Left lung (tissue), 10 donors: Measurements from ENCODE around the gene ZNF169. TPM values are rescaled to one million over a fixed set of nuclear protein-coding genes. Genes with fewer than 3 reads are reported as not detected.
"Not testable (repeated sequence)": the region's sequence is repeated elsewhere in the genome, so short reads cannot be mapped to it uniquely, and the experiment has no call there.

ENCODE experiments used
- ATAC-seq: fragments of 200-7000 bp; cut with Tn5 transposase; one replicate; pipeline ENCODE4 v1.9.1; 2020; ENCODE audit warnings: moderate library complexity
- DNase-seq, 4 donors: peaks; one replicate each; pipeline ENCODE4 v3.0.0-alpha.2; 2013 to 2020
- H3K27ac ChIP-seq, 2 donors: fragments of 200-600 bp; sonication (generic) in 1 of 2; one replicate each; pipeline versions ENCODE4 v1.5.0 to v1.8.0; 2020 to 2021
- H3K27me3 ChIP-seq, 2 donors: fragments of 200-600 bp; sonication (generic) in 1 of 2; one replicate each; pipeline versions ENCODE4 v1.5.0 to v1.8.0; 2020 to 2021
- H3K36me3 ChIP-seq, 2 donors: fragments of 200-600 bp; sonication (generic) in 1 of 2; one replicate each; pipeline versions ENCODE4 v1.5.0 to v1.8.0; 2020 to 2021
- H3K4me1 ChIP-seq, 2 donors: fragments of 200-600 bp; one replicate each; pipeline ENCODE4 v1.8.0; 2021
- H3K4me3 ChIP-seq, 2 donors: fragments of 200-600 bp; sonication (generic) in 1 of 2; one replicate each; pipeline versions ENCODE4 v1.5.0 to v1.8.0; 2020 to 2021; ENCODE audit warnings: mild to moderate bottlenecking in 1 of 2
- H3K9me3 ChIP-seq, 2 donors: fragments of 200-600 bp; sonication (generic) in 1 of 2; one replicate each; pipeline versions ENCODE4 v1.5.0 to v1.8.0; 2020 to 2021
- intact Hi-C, 2 donors: fragments of 100-400 bp; cut with DNase I; formaldehyde crosslinking; loops; one replicate each; pipeline versions ENCODE4 v1.11.2 to v1.14.2; 2022
- polyA plus RNA-seq, 6 donors: library from polyadenylated mRNA; unstranded; fragments of 120-200 nt; gene quantifications; one replicate each; pipeline ENCODE4 v1.2.1, GENCODE V29; 2013; ENCODE audit not compliant: insufficient read length in 6 of 6
- total RNA-seq, 2 donors: library from RNA; stranded (reverse); fragmentation: NEBNext Ultra II Directional; extraction: Animal tissue kit (Norgen Biotek cat#: 25700); gene quantifications; one replicate each; pipeline ENCODE4 v1.2.1, GENCODE V29; 2021
- TF ChIP-seq, protein P1 (sequence below), 2 donors: fragments of 200-600 bp; sonication (generic) in 1 of 2; IDR thresholded peaks; one replicate each; pipeline versions ENCODE4 v1.5.0 to v1.8.0; 2021; ENCODE audit warnings: antibody characterized with exemption in 2 of 2
- donor health status: DM: no; HTN: yes; CAD: no.
- donor health status: DM: no; HTN: no; CAD: no.

ZNF169 gene
- total and polyA plus RNA-seq, 8 donors = 4.1 to 12.3 (median 10.2) TPM

DNA sequence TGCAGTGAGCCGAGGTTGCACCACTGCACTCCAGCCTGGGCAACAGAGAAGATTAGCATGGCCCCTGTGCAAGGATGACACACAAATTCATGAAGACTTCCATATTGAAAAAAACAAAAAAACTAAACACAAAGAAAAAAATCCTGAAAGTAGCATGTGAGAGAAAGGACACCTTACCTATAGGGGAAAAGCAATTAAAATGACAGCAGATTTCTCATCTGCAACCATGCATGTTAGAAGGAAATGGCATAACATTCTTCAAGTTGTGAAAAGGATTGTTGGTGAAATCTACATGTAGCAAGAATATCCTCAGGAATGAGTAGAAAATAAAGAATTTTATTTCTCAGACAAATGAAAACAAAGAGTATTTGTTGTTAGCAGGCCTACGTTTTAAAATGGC, 13.4 kb upstream of the ZNF169 start:
- H3K9me3 ChIP-seq = peaks cover 0 to 3% of the 10 kb centered on the region in 2 donors
- no peak overlapping the region for H3K27ac ChIP-seq
- TF ChIP-seq, protein P1, sequence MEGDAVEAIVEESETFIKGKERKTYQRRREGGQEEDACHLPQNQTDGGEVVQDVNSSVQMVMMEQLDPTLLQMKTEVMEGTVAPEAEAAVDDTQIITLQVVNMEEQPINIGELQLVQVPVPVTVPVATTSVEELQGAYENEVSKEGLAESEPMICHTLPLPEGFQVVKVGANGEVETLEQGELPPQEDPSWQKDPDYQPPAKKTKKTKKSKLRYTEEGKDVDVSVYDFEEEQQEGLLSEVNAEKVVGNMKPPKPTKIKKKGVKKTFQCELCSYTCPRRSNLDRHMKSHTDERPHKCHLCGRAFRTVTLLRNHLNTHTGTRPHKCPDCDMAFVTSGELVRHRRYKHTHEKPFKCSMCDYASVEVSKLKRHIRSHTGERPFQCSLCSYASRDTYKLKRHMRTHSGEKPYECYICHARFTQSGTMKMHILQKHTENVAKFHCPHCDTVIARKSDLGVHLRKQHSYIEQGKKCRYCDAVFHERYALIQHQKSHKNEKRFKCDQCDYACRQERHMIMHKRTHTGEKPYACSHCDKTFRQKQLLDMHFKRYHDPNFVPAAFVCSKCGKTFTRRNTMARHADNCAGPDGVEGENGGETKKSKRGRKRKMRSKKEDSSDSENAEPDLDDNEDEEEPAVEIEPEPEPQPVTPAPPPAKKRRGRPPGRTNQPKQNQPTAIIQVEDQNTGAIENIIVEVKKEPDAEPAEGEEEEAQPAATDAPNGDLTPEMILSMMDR (IDR thresholded peaks at IDR 0.05) = no peak
- H3K36me3 ChIP-seq = no peaks in the 10 kb centered on the region
- no peaks in the 10 kb centered on the region for H3K27me3 ChIP-seq
- no peak for DNase-seq
- intact Hi-C loops = no loop called here
- no peak overlapping the region for H3K4me3 ChIP-seq
- no peak for ATAC-seq
- no peaks in the 10 kb centered on the region for H3K4me1 ChIP-seq

DNA sequence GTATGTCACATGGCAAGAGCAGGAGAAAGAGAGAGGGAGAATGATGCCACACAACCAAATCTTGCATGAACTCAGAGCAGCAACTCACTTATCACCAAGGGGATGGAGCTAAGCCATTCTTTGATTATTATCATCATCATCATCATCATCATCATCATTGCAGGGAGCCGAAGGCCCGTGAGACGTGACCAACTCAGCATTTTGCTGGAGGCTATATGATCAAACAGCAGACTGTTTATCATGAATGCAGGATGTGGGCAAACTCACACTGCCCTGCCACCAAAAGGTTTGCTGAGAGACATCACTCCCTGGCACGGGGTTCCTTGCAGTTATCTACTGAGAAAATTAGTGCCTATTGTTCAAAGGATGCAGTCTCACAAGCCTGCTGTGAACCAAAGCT, 8.6 kb upstream of the ZNF169 start:
- ATAC-seq (no peak), DNase-seq (no peak)
- no peaks in the 10 kb centered on the region for H3K27me3 ChIP-seq
- no peak overlapping the region for H3K27ac ChIP-seq
- H3K4me1 ChIP-seq = no peaks in the 10 kb centered on the region
- no peaks in the 10 kb centered on the region for H3K9me3 ChIP-seq
- H3K36me3 ChIP-seq = no peaks in the 10 kb centered on the region
- intact Hi-C loops = no loop called here
- TF ChIP-seq, protein P1 (IDR thresholded peaks at IDR 0.05) = no peak
- no peak overlapping the region for H3K4me3 ChIP-seq

DNA sequence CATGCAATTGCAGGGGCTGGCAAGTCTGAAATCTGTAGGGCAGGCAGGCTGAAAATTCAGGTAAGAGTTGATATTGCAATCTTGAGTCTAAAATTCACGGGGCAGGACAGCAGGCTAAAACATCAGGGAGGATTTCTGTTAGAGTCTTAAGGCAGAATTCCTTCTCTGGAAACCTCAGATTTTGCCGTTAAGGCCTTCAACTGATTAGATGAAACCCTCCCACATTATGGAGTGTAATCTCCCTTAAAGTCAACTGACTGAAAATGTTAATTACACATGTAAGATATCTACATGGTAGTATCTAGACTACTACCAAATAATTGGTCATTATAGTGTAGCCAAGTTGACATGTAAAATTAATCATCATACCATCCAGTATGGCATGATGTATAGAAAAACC, 3.1 kb upstream of the ZNF169 start:
- Histone ChIP-seq H3K27ac (no peak overlapping the region), H3K9me3 (no peaks in the 10 kb centered on the region), H3K36me3 (no peaks in the 10 kb centered on the region), H3K27me3 (peaks cover 0 to 5% of the 10 kb centered on the region in 2 donors), H3K4me3 (no peak overlapping the region), H3K4me1 (peaks cover 0 to 11% of the 10 kb centered on the region in 2 donors)
- intact Hi-C loops = no loop called here
- TF ChIP-seq, protein P1 (IDR thresholded peaks at IDR 0.05) = no peak
- no peak for ATAC-seq
- DNase-seq = no peak

DNA sequence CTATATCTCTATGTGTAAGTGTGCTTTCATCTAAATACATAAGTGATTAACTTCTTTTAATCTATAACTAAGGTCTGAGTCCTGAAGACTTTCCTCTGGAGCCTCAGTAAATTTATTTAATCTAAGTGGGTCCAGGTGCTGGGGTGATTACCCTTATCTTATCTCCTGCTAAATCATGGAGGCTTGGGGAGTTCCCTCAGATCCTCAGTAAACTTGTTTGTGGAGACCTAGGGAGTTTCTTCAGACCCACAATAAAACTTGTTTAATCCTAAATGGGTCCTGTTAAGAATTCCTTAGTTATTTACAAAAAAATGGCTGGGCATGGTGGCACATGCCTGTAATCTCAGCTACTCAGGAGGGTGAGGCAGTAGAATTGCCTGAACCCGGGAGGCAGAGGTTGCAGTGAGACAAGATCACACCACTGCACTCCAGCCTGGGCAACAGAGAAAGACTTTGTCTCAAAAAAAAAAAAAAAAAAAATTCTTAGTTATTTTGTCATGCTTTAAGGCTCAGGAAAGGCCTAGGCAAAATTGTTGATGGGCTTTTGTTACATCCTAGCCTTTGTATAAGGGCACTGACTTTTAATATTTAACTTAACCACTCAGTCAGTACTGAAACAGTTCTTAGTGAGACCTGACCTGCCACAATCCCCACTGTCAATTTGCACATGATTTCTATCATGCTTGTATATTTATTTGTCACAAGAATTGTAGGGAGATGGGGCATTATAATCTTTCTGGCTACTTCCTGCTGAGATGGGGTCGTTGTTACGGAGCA, 6.7 kb downstream of the ZNF169 start:
- H3K27me3 ChIP-seq, H3K27ac ChIP-seq, DNase-seq, intact Hi-C loops, H3K4me1 ChIP-seq, H3K4me3 ChIP-seq, ATAC-seq: not testable (repeated sequence)
- Histone ChIP-seq H3K36me3 (peaks cover 0 to 14% of the 10 kb centered on the region in 2 donors), H3K9me3 (peaks cover 0 to 25% of the 10 kb centered on the region in 2 donors)

DNA sequence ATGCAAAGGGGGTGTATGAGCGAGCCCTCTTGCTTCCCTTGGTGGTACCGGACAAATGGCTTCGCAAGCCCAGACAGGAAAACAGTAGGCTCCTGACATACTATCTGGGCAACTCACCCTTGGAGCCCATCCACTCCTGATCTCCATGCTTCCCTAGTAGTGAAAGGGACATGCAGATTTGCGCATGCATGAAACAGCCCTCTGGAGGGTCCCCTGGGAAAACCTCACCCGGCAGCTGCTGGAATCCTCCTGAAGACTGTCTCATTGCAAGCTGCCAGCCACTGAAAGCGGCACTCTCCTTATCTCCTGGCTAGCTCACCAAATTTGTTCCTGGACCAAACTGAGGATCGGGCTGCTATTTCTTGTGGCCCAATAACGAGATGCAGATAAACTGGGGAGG, 10.2 kb downstream of the ZNF169 start:
- no peak overlapping the region for H3K27ac ChIP-seq
- H3K4me3 ChIP-seq = no peak overlapping the region
- H3K4me1 ChIP-seq = no peaks in the 10 kb centered on the region
- ATAC-seq (no peak), DNase-seq (no peak)
- TF ChIP-seq, protein P1 (IDR thresholded peaks at IDR 0.05) = no peak
- H3K36me3 ChIP-seq = peaks cover 0 to 9% of the 10 kb centered on the region in 2 donors
- intact Hi-C loops = no loop called here
- peaks cover 0 to 25% of the 10 kb centered on the region in 2 donors for H3K9me3 ChIP-seq
- H3K27me3 ChIP-seq = no peaks in the 10 kb centered on the region
